Activated B cell treated with CpG ODN at 0.5 μM for 24 hours (primary cell): ENCODE results near the gene CLCN1. TPM values are rescaled to one million over a fixed set of nuclear protein-coding genes. Genes with fewer than 3 reads are reported as not detected.

Source experiments
- ATAC-seq: fragments of 200-7000 bp; cut with Tn5 transposase; one replicate; pipeline ENCODE4 v1.10.0; 2021; ENCODE audit warnings: low read depth, mild to moderate bottlenecking, moderate library complexity
- CTCF ChIA-PET: fragments of 350-600 bp; sonication (Branson Sonifier 250); formaldehyde crosslinking; loops from one replicate; lab custom pipeline; 2021; ENCODE audit warnings: antibody characterized with exemption; lab: Charles Lee
- POLR2A ChIA-PET: fragments of 350-600 bp; sonication (Branson Sonifier 250); formaldehyde crosslinking; loops from one replicate; lab custom pipeline; 2021; ENCODE audit warnings: antibody characterized with exemption; lab: Charles Lee
- DNase-seq: peaks from one replicate; pipeline ENCODE4 v3.0.0; 2022
- H3K27ac Mint-ChIP-seq: one replicate; pipeline ENCODE4 v1.8.0; 2020; ENCODE audit warnings: mixed read lengths
- H3K27me3 Mint-ChIP-seq: one replicate; pipeline ENCODE4 v1.8.0; 2021; ENCODE audit warnings: mixed read lengths
- H3K36me3 Mint-ChIP-seq: one replicate; pipeline ENCODE4 v1.8.0; 2021; ENCODE audit warnings: low read depth, mixed read lengths
- H3K4me1 Mint-ChIP-seq: one replicate; pipeline ENCODE4 v1.8.0; 2021; ENCODE audit warnings: mixed read lengths
- H3K4me3 Mint-ChIP-seq: one replicate; pipeline ENCODE4 v1.8.0; 2020; ENCODE audit warnings: mild to moderate bottlenecking, mixed read lengths
- H3K9me3 Mint-ChIP-seq: one replicate; pipeline ENCODE4 v1.8.0; 2020; ENCODE audit warnings: mixed read lengths
- CTCF ChIP-seq: fragments of 200-600 bp; IDR thresholded peaks from one replicate; pipeline ENCODE4 v1.8.0; 2022; ENCODE audit warnings: antibody characterized with exemption, mild to moderate bottlenecking
- intact Hi-C: fragments of 100-400 bp; cut with micrococcal nuclease; formaldehyde crosslinking; loops from one replicate; pipeline ENCODE4 v1.15.1; 2024
- total RNA-seq: library from RNA; stranded (reverse); gene quantifications from 2 replicates; pipeline ENCODE4 v1.2.3, GENCODE V29; 2022

Gene CLCN1
- total RNA-seq, 1 donor from 2014 or later: not detected

GRCh38 chr7:143284591-143285469 lies 31.1 kb upstream of the CLCN1 start, which contains the start of gene TMEM139:
Gene TMEM139, plus strand, starts transcription at chr7:143284958. Its CDS starts 1,000 bp downstream, at chr7:143285958.
- Mint-ChIP-seq H3K27me3 (no peaks in the 10 kb centered on the region), H3K9me3 (no peaks in the 10 kb centered on the region), H3K27ac (peak within 1 kb of the TSS; percentile 80), H3K4me1 (peaks cover 43% of the 10 kb centered on the region), H3K4me3 (peak within 1 kb of the TSS; percentile 59), H3K36me3 (peaks cover 8% of the 10 kb centered on the region)
- no peak for DNase-seq
- CTCF ChIA-PET: no interaction called here
- intact Hi-C loops: loop anchor here (10.0 kb wide), 3 partner anchors 430 to 1550 kb away; partner anchors contain the start of genes EPHB6, TCAF1 and TPK1
- no peak for ATAC-seq
- no peak for TF ChIP-seq CTCF
- POLR2A ChIA-PET: interaction anchor here (1.0 to 1.9 kb wide), 2 partner anchors 20 to 21 kb away, joined by 4 to 7 read pairs; partner anchors contain the start of gene GSTK1

GRCh38 chr7:143285470-143285778 lies 30.5 kb upstream of the CLCN1 start:
- ChIA-PET POLR2A (interaction anchor here (1.0 kb wide), 1 partner anchor 21 kb away, joined by 4 read pairs; no protein-coding TSS in a partner anchor), CTCF (no interaction called here)
- no peaks in the 10 kb centered on the region for H3K9me3 Mint-ChIP-seq
- peaks cover 11% of the 10 kb centered on the region for H3K36me3 Mint-ChIP-seq
- H3K4me1 Mint-ChIP-seq: peaks cover 43% of the 10 kb centered on the region
- intact Hi-C loops: loop anchor here (10.0 kb wide), 3 partner anchors 431 to 1549 kb away; partner anchors contain the start of genes EPHB6, TCAF1 and TPK1
- DNase-seq (no peak), ATAC-seq (no peak)
- no peak overlapping the region for H3K4me3 Mint-ChIP-seq
- no peaks in the 10 kb centered on the region for H3K27me3 Mint-ChIP-seq
- H3K27ac Mint-ChIP-seq: no peak overlapping the region
- no peak for TF ChIP-seq CTCF

DNA sequence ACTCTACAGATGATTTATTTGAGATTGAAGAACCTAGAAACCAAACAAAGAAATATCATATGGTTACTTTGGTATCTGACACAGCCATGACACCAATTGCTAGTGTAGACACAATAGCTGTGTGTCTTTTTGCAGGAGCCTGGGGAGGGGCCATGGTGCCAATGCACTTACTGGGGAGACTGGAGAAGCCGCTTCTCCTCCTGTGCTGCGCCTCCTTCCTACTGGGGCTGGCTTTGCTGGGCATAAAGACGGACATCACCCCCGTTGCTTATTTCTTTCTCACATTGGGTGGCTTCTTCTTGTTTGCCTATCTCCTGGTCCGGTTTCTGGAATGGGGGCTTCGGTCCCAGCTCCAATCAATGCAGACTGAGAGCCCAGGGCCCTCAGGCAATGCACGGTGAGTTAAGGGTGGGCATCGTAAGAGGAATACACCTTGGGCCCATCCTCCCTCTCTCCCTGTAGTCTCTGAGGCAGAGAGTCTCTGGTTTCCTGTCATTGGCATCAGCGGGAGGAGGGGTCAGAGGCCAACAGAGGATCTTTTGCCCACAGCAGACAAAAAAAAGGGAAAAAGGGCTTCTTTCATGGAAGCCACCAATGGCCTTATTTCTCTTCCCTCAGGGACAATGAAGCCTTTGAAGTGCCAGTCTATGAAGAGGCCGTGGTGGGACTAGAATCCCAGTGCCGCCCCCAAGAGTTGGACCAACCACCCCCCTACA lies 29.9 kb upstream of the CLCN1 start:
- Mint-ChIP-seq H3K4me1 (peaks cover 46% of the 10 kb centered on the region), H3K9me3 (no peaks in the 10 kb centered on the region), H3K4me3 (no peak overlapping the region), H3K36me3 (peaks cover 12% of the 10 kb centered on the region), H3K27ac (no peak overlapping the region), H3K27me3 (no peaks in the 10 kb centered on the region)
- DNase-seq (no peak), ATAC-seq (no peak)
- ChIA-PET CTCF (no interaction called here), POLR2A (interaction anchor here (1.0 to 2.3 kb wide), 2 partner anchors 21 to 22 kb away, joined by 4 to 23 read pairs; partner anchors contain the start of gene GSTK1)
- no peak for TF ChIP-seq CTCF
- intact Hi-C loops: loop anchor here (10.0 kb wide), 3 partner anchors 431 to 1549 kb away; partner anchors contain the start of genes EPHB6, TCAF1 and TPK1

GRCh38 chr7:143286522-143286890 lies 29.4 kb upstream of the CLCN1 start:
- no peak for DNase-seq
- H3K36me3 Mint-ChIP-seq: peaks cover 17% of the 10 kb centered on the region
- TF ChIP-seq CTCF: no peak
- ChIA-PET CTCF (no interaction called here), POLR2A (interaction anchor here (1.5 to 2.3 kb wide), 2 partner anchors 23 to 41 kb away, joined by 4 to 23 read pairs; partner anchors contain the start of gene GSTK1)
- no peak overlapping the region for H3K4me3 Mint-ChIP-seq
- intact Hi-C loops: loop anchor here (10.0 kb wide), 3 partner anchors 432 to 1548 kb away; partner anchors contain the start of genes EPHB6, TCAF1 and TPK1
- no peak for ATAC-seq
- no peaks in the 10 kb centered on the region for H3K27me3 Mint-ChIP-seq
- peak overlapping the region; percentile 59 for H3K27ac Mint-ChIP-seq
- no peaks in the 10 kb centered on the region for H3K9me3 Mint-ChIP-seq
- peaks cover 51% of the 10 kb centered on the region for H3K4me1 Mint-ChIP-seq
